ENCODE measurements around the gene ZHX3. TPM values are rescaled to one million over a fixed set of nuclear protein-coding genes. Genes with fewer than 3 reads are reported as not detected.
A peak's percentile ranks its signal among the peaks of the same experiment; 100 is the strongest.

Gene ZHX3
- total RNA-seq, 1 donor from 2014 or later, result 34.5 TPM

GRCh38 chr20:41357424-41358163 lies 40.1 kb upstream of the ZHX3 start:
- ATAC-seq (peak; percentile 21), DNase-seq (ENCODE audit: missing footprints) (no peak)
- intact Hi-C loops (cut with DNase I), result loop anchor here (5.0 kb wide), 1 partner anchor 50 kb away; no protein-coding TSS in a partner anchor

GRCh38 chr20:41356951-41357350 lies 39.4 kb upstream of the ZHX3 start:
- intact Hi-C loops (cut with DNase I), result loop anchor here (5.0 kb wide), 1 partner anchor 50 kb away; no protein-coding TSS in a partner anchor
- ATAC-seq (no peak), DNase-seq (ENCODE audit: missing footprints) (no peak)

DNA sequence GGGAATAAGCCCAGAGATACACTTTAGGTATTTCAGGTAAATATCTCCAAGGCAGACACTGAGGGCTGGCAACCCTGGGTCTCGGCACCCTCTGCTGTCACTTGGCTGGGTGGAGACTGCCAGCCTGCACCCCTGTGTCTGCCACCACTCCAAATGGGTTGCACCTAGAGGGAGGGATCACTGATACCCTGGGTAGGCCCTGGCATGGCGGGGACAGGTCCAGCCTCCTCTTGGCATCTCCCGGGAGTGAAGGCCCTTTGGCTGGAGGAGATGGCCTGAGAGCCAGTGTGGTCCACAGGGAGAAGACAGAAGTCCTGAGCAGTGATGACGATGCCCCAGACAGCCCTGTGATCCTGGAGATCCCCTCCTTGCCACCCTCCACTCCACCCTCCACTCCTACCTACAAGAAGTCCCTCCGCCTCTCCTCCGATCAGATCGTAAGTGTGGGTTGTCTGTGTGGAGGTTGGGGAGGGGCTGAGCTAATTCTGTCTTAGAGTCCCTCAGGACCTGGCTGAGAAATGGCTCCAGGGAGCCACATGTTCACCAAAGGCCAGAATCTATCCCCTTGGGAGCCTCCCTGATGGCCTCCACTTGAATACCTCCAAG lies 38.2 kb upstream of the ZHX3 start:
- DNase-seq (ENCODE audit: missing footprints), result no peak
- no peak for ATAC-seq
- intact Hi-C loops (cut with DNase I), result loop anchor here (5.0 kb wide), 1 partner anchor 52 kb away; no protein-coding TSS in a partner anchor

- intact Hi-C loops (cut with DNase I), result loop anchor here (5.0 kb wide), 1 partner anchor 52 kb away; no protein-coding TSS in a partner anchor
- DNase-seq (ENCODE audit: missing footprints) (no peak), ATAC-seq (no peak)
These were observed 37.7 kb upstream of the ZHX3 start for GRCh38 chr20:41355192-41355591.

DNA sequence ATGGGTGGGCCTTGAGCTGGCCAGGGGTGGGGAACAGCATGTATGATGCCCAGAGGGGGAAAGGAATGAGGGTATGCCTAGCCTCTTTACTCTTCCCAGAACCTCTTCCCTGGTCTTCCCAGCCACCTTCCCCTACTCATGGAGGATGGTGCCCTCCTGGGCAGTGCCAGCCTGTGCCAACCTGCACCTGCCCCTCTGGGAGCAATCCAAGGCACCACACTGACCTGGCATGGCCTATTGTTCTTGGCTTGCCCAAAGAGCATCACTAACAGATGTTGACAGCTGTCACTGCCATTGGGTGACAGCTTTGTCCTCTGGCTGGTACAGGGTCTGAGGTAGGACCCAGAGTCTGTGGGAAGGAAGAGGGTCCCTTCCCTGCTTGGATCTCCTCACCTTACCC lies 36.0 kb upstream of the ZHX3 start:
- DNase-seq (ENCODE audit: missing footprints), result no peak
- peak; percentile 14 for ATAC-seq
- intact Hi-C loops (cut with DNase I), result no loop called here

GRCh38 chr20:41352666-41353065 lies 35.1 kb upstream of the ZHX3 start:
- ATAC-seq, result no peak
- intact Hi-C loops (cut with DNase I), result no loop called here
- DNase-seq (ENCODE audit: missing footprints), result no peak

DNA sequence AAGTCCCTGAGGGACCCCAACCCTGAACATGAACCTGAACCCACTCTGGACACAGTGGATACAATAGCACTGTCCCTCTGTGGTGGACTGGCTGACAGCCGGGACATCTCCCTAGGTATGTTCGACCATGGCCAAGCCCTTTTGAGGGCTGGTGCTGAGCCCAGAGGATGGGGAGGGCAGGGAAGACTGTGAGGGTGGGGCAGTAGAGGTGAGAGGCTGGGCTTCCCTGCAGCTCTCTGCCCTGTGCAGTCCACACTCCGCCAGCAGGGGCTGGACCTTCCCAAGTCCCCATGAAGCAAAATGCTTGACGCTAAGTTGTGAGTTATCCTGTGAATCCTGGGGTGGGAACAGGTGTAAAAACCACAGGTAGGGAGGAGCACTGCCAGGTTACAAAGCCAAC lies 34.6 kb upstream of the ZHX3 start:
- ATAC-seq (no peak), DNase-seq (ENCODE audit: missing footprints) (no peak)
- intact Hi-C loops (cut with DNase I), result no loop called here

GRCh38 chr20:41350408-41350962 lies 33.0 kb upstream of the ZHX3 start:
- intact Hi-C loops (cut with DNase I), result no loop called here
- no peak for DNase-seq (ENCODE audit: missing footprints)
- ATAC-seq, result no peak

DNA sequence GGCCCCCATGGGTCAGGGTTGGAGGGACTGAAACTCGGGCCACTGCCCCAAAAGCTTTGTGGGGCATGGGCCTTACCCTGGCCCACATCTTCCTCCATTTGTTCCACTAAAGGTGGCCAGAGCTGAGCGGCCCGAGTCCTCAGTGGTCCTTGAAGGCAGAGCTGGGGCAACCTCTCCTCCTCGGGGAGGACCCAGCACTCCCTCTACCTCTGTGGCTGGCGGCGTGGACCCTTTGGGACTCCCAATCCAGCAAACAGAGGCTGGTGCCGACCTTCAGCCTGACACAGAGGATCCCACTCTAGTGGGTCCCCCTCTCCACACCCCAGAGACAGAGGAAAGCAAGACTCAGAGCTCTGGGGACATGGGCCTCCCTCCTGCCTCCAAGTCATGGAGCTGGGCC lies 32.4 kb upstream of the ZHX3 start:
- DNase-seq (ENCODE audit: missing footprints), result no peak
- intact Hi-C loops (cut with DNase I), result loop anchor here (10.0 kb wide), 2 partner anchors 355 to 385 kb away; no protein-coding TSS in a partner anchor

DNA sequence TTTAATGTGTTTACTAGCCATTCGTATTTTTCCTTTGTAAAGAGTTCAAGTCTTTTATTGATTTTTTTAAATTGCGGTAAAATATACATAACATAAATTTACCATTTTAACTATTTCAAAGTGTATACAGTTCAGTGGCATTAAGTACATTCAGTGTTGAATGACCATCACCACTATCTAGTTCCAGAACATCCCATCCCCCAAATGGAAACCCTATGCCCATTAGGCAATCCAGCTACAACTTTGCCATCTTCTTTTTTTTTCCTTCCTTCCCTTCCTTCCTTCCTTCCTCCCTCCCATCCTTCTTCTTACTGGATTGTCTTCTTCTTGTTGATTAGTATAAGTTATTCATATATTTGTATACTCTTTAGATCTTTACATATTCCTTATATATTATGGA lies 31.7 kb upstream of the ZHX3 start:
- ATAC-seq, result no peak
- DNase-seq (ENCODE audit: missing footprints), result no peak
- intact Hi-C loops (cut with DNase I), result loop anchor here (10.0 kb wide), 2 partner anchors 354 to 384 kb away; no protein-coding TSS in a partner anchor

More for the DNA sequence above, 32.4 kb upstream of the ZHX3 start:
- ATAC-seq, result no peak

DNA sequence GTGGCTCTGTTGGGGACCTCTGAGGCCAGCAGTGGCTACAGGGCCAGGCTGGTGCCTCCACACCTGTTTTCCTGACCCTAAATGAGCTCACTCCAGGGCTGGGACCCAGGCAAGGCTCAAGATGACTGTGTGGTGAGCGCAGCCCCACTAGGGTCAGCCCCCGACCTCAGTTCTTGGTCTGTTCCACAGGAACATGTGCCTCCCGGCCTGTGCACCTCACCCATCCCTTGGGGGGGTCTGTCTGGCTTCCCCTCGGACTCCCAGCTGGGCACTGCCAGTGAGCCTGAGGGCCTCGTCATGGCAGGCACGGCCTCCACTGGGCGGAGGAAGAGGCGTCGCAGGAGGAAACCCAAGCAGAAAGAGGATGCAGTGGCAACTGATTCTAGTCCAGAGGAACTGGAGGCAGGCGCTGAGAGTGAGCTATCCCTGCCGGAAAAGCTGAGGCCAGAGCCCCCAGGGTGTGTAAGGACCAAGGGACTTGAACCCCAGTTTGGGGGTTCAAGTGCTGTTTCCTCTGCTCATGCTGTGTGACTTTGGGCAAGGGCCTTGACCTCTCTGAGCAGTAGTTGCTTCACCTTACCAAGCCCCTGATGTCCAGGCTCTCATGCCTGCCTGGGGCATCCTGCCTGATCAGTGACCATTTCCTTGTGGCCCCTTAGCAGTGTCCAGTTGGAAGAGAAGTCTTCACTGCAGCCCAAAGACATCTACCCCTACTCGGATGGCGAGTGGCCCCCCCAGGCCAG lies 31.1 kb upstream of the ZHX3 start:
- ATAC-seq (no peak), DNase-seq (ENCODE audit: missing footprints) (no peak)
- intact Hi-C loops (cut with DNase I), result loop anchor here (10.0 kb wide), 2 partner anchors 354 to 384 kb away; no protein-coding TSS in a partner anchor

DNA sequence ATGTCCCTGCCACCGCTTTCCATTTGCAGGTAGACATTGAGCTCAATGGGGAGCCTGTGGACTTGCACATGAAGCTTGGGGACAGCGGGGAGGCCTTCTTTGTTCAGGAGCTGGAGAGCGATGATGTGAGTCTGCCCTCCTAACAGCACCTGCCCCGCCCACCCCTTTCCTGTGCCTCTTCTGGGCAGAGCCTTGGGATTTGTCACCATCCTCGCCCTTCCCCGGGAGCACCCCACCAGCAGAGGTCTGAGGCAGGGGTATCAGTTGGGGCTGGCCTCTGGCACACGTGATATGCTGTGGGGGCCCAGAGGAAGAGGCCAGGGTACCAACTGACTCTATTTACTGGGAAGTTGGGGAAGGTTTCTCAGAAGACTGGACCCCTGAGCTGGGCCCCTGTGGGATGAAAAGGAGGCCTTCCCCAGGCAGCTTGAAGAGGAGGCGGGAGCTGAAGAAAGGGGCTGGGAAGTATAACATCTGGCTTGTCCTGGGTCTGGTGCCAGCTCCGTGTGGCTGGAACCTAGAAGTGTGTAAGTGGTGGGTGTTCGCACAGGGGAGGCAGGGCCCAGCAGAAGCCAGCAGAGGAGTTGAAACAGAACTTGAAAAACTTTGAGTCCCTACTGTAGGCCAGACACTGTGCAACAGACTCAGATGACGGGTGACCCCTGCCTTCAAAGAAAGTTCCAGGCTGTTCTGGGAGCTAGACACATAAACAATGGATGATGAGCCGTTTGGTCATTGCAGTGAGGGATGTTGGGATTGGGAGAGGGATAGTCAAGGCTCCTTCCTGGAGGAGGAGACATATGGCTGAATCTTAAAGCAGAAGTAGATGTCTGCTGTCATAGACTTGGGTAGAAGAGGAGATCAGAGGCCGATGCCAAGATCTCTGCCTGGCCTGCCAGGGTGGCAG lies 30.2 kb upstream of the ZHX3 start:
- DNase-seq (ENCODE audit: missing footprints) (no peak), ATAC-seq (peak; percentile 70)
- intact Hi-C loops (cut with DNase I), result loop anchor here (10.0 kb wide), 2 partner anchors 353 to 383 kb away; no protein-coding TSS in a partner anchor

DNA sequence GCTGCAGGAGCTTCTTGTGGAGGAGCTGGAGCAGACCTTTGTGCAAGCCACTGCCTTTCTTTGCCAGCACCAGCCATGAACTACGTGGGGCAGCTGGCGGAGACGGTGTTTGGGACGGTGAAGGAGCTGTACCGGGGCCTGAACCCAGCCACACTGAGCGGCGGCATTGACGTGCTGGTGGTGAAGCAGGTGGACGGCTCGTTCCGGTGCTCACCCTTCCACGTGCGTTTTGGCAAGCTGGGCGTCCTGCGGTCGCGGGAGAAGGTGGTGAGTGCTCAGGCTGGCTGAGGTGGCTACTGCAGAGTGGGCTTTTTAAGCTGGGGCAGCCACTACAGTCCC lies 28.2 kb upstream of the ZHX3 start:
- intact Hi-C loops (cut with DNase I), result loop anchor here (10.0 kb wide), 2 partner anchors 351 to 381 kb away; no protein-coding TSS in a partner anchor
- ATAC-seq, result no peak
- no peak for DNase-seq (ENCODE audit: missing footprints)

DNA sequence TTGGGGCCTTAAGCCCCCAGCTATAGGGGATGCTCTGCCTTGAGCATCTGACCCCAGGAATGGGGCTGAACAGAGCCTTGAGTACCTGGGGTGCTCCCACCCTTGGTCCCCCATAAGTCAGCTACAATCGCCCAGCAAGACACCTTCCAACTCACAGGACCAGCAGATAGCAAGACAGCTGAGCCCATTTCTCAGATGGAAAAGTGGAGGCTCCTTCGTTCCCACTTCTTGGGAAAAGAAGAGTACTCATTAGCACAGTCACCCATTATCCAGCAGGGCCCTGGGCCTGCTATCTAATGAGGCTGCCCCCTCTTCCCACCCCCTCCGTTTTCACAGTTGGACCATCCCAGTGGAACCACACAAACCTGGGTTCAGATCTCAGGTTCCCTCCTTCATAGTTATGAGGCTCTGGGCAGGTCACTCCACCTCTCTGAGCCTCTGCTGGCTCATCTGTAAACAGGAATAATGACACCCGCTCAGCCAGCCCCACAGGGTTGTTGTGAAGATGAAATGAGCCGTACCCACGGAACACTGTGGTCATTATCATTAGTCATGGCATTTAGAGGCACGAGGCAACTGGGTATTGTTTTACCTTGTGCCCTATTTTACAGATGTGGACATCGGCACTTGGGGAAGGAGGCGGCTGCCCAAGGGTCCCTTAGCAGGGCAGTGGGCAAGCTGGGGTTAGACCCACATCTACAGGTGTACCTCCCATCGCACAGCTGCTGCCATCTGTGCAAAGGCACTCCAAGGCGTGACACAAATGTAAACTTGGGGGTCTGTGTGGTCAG lies 27.6 kb upstream of the ZHX3 start:
- DNase-seq (ENCODE audit: missing footprints) (no peak), ATAC-seq (no peak)
- intact Hi-C loops (cut with DNase I), result loop anchor here (5.0 to 10.0 kb wide), 4 partner anchors 272 to 380 kb away; partner anchors contain the start of gene CHD6

DNA sequence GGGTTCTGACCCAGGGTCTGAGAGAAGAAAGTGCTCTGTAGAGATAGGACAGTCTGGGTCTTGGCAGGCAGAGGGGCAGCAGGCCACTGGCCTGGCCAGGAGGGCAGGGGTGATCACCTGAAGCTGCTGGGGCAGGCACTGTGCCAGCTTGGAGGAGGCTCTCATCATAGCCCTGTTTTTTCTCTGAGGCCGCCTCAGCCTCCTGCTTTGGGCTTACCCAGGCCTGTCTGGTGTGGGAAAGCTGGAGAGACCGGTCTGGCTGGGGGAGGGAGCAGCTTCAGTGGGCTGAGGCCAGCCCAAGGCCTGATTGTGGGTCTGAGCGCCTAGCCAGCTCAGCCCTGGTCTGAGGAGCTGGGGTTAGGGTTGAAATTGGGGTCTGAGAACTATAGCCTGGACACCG lies 26.9 kb upstream of the ZHX3 start:
- DNase-seq (ENCODE audit: missing footprints), result no peak
- intact Hi-C loops (cut with DNase I), result loop anchor here (5.0 to 10.0 kb wide), 4 partner anchors 273 to 380 kb away; partner anchors contain the start of gene CHD6
- no peak for ATAC-seq

DNA sequence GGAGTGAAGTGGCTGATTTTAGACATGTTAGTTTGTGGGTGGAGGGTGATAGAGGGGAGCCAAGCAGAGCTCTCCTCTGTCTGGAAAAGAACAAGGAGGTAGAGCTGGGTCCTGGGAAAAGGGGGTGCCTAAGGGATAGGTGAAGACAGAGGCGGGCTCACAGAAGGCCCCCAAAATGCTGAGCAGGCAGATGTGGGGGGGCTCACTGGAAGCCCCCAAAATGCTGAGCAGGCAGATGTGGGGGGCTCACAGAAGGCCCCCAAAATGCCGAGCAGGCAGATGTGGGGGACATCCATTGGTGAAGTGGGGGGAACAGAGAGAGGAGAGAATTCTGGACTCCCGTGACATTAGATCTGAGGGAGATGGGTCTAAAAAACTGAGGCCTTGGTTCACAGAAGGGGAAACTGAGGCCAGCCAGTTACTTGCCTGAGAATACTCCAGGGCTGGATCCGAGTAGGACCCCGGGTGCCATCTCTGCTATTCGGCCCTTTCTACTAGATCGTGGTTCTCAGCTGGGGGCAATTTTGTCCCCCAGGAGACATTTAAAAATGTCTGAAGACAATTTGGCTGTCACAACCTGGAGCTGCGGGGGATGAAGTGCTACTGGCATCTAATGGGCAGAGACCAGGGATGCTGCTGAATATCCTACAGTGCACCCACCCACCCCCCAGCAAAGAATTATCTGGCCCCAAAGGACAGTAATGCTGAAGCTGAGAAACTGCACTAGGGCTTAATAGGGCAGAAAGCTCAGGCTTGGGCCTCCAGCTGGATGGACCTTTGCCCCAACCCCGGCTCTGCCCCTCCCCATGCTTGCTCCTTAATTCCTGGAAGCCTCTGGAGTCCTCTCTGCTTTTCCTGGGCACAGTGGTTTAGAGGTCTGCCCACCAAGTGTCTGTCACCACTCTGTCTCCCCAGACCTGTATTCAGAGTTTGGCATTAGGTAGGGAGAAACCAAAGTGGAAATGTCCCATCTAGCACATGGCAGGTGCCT lies 25.2 kb upstream of the ZHX3 start:
- intact Hi-C loops (cut with DNase I), result loop anchor here (5.0 to 10.0 kb wide), 4 partner anchors 275 to 378 kb away; partner anchors contain the start of gene CHD6
- no peak for ATAC-seq
- DNase-seq (ENCODE audit: missing footprints), result no peak

Data from Right ventricle myocardium inferior (tissue), 1 donor.